Peyer's patch (tissue), 4 donors: Measurements from ENCODE around the gene ASPG.

Experiments
- CTCF ChIP-seq, 6 experiments: fragments of 450-650 bp in 4 of 6; fragments of 200-600 bp in 2 of 6; sonication (generic) in 1 of 6; IDR thresholded peaks; one replicate each; pipeline ENCODE4 v1.5.1; 2017 to 2019; ENCODE audit warnings: antibody characterized with exemption in 6 of 6, mild to moderate bottlenecking in 3 of 6, moderate library complexity in 1 of 6
- POLR2A ChIP-seq, 2 donors: fragments of 450-650 bp; IDR thresholded peaks; one replicate each; pipeline ENCODE4 v1.5.1; 2017; ENCODE audit warnings: antibody characterized with exemption in 2 of 2, mild to moderate bottlenecking in 2 of 2, moderate library complexity in 2 of 2

- TF ChIP-seq CTCF (IDR thresholded peaks at IDR 0.05) (no peak), POLR2A (IDR thresholded peaks at IDR 0.05) (no peak)
Measured at GRCh38 chr14:104115131-104115600, 29.7 kb downstream of the ASPG start.
